GM21737 (cell line): Measurements from ENCODE around the gene RNF220.
"Not testable (repeated sequence)": the region's sequence is repeated elsewhere in the genome, so short reads cannot be mapped to it uniquely, and the experiment has no call there.

Source experiments
- ATAC-seq: cut with Tn5 transposase; IDR thresholded peaks from one replicate; pipeline ENCODE4 v1.9.1; 2021; ENCODE audit warnings: mild to moderate bottlenecking, moderate library complexity; ENCODE audit not compliant: unreplicated experiment

The RNF220 gene

DNA sequence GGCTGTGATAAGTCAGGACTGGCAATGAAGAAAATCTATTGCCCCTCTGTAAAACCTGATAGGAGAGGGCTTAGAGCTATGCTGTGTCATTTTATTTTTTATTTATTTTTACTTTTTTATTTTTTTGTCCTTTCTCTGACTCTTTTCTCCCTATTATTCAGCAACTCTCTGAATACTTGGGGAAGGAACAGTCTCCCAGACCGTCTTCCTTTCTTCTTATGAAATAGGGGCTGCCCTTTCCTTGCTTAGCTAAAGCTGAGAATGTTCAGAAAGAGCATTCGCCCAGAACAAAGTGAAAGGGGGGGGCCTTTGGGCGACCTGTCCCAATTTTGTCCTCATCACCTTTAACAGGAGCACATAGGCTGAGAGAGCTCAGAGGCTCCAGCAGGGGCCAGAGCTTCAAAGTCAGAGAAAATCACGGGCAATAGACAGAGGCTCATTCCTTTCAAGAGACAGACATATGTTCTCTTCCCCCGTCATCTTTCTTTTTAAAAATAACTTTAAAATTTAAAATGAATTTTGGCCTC, 80.9 kb downstream of the RNF220 start:
- ATAC-seq: no peak

DNA sequence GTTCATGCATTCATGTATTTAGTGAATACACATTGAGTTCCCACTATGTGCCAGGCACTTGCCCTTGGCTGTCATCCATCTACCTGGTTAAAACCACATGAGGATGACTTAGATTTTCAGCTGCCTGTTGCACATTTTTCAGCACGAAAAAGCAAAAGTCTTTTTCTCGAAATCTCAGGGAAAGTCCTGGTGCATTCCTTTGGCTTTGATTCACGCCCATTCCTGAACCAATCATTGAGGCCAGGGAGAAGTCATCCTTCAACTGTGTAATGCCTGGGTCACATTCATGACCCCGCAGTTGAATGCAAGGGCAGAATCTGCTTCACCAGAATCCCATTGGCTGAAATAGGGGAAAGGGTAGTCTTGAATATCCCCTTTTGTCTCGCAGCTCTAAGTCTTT, 84.4 kb downstream of the RNF220 start:
- no peak for ATAC-seq

DNA sequence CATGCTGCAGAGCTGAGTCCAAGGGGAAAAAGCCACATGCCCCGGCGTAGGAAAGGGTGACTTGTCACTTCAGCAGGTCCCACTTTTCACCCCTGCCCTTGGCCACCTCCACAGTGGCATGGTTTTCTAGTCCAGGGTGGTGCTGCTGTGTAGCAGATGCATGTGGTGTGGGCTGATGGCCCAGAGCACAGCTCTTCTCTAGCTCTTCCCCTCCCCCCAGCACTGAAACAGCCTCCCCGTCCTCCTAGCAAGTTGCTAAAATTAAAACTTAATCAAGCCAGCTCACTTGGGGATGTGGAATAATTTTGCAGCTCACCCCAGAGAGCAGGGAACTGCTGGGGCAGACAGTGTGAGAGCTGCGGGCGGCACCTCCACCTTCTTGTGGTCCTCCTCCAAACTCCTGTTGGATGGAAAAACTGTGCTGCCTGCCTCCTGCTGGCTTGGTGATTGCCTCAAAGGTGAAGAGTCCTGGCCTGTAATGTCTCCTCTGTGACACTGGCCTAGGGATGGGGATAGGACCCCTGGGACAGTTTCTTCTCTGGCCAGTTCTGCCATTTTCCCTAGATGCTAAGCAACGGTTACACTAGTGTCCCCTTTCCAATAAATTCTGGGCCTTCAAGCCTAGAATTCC, 91.6 kb downstream of the RNF220 start:
- no peak for ATAC-seq

DNA sequence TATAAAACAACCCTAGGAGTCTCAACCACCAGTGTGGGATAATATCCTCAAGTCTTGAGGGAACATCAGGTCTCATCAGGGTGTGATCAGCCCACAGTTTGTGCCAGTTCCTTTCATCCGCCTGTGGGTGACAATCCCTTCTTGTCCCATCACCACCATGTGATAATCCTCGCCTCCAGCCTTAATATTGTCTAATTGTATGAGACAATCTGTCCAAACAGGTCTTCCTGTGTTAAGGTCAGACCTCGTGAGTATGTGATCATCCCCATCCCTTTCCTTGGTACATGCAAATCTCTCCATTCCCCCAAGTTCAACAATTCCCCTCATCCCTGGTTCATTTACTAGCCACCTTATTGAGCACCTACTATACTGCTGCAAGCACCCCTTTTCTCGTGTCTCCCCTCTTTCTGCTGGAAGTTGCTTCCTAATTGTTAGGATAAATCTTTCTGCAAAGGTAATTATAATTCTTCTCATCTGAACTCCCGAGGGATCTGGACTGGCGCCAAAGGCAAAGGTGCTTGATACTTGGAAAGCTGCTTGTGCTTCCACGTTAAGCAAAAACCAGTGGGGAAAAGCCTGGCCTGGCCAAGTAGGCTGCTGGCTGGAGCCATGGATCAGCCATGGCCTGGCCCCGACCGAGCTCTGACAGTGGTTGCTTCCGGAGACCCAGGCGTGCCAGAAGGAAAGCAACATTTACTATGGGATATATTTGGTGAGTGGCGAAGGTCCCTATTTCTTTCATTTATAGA, 92.5 kb downstream of the RNF220 start:
- ATAC-seq: no peak

DNA sequence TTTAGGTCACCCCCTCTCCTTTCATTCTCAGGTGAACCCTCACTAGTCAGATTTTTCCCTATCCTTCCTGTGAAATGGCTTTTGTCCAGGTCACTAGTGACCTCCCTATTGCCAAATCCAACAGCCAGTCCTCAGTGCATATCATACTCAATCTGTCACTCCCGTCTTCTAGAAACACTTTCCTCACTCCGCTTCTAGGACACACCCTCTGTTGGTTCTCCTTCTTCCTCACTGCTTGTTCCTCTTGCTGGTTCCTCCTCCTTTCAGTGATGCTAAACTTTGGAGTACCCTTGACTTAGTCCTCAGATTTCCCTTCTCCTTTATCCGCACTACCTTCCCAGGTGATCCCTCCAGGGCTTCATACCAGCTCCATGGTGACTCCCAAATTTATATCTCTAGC, 94.3 kb downstream of the RNF220 start:
- ATAC-seq: no peak

DNA sequence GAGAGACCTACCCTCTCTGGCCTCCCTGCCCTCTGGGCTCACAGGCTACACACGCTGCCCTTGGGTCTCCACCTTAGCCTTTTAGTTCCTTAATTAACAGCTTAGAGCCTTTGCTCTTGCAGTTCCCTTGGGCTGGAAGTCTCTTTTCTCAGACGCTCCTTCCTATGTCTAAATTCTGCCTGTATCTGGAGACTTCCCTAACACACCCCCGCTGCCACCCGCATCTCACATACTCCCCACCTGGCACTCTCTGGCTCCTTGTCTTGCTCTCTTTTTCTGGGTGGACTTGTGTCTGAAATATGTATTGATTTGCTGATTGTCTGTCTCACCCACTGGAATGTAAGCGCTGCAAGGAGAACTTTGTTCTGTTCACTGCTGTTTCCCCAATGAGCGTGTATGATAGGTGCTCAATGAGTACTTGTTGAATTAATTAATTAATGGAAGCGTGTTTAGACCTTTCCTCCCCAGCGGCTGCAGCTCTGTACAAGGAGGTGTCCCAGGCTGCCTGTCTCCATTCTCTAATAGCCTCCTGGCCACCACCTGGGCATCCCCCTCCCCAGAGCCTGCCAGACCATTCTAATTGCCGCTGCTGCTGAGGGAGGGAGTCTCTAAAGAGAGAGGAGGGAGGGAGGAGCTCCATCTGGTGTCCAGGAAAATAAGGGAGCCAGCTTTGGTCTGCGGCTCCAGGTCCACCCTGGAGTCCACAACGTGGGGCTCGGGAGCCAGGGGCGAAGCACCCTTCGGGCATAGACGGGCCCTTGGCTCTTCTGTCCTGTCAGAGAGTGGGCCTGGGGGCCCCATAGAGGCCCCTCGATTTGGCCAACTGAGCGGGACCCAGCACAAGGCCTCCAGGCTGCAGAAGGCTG, 95.4 kb downstream of the RNF220 start:
- ATAC-seq: no peak

DNA sequence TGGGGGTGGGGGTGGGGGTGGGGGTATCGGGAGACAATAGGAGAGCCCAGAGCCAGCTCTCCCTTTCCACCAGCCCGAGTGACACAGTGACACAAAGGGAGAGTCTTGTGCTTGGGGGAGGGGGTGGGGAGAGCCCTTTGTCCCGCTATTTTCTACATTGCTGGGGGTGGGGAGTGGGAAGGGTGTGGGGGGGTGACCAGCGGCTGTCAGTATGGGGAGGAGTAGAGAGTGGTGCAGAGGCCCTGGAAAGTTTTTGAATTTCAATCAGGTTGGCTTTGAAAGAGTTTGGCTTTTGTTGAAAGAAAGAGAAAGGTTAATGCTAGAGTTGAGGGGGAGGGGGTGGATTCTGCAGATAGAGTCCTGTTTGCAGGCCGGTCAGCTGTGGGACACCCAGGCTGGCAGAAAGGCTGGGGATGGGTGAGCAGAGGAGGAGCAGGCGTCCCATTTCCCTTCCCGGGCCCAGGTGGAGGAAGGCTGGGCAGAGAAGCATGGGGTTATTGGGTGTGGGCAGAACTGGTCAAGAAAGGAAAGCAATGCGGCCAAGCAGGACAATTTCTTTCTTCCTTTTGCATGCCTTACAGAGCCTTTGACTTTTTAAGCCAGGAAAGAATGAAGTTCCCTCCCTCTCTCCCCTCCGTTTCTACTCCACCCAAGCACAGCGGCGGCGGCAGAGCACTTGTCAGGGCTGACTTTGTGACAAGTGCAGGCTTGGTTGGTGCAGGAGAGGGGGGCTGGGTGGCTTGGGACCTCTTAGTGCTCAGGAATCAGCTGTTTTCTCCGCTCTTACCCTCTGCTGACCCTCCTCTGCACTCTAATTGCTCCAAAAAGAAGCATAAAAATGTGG, 96.2 kb downstream of the RNF220 start:
- ATAC-seq: no peak

DNA sequence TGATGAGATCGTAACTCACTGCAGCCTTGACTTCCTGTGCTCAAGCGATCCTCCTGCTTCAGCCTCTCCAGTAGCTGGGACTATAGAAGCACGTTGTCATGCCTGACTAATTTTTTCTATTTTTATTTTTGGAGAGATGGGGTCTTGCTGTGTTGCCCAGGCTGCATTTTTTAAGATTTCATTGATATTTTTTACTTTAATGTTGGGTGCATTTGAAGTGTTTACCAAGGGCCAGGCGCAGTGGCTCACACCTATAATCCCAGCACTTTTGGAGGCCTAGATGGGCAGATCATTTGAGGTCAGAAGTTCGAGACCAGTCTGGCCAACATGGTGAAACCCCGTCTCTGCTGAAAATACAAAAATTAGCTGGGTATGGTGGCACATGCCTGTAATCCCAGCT, 97.8 kb downstream of the RNF220 start:
- ATAC-seq: not testable (repeated sequence)

DNA sequence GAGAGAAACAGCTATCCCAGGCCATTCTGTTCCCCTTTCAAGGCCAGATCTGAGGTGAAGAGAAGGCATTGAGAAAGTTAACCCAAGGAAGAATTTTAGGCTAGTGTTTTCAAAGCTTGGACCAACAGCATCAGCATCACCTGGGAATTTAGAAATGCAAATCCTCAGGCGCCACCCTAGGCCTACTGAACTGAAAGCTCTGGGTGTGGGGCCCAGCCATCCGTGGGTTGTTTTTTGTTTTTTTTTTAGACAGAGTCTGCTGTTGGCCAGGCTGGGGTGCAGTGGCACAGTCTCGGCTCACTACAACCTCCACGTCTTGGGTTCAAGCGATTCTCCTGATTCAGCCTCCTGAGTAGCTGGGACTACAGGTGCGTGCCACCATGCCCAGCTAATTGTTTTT, 98.6 kb downstream of the RNF220 start:
- no peak for ATAC-seq

DNA sequence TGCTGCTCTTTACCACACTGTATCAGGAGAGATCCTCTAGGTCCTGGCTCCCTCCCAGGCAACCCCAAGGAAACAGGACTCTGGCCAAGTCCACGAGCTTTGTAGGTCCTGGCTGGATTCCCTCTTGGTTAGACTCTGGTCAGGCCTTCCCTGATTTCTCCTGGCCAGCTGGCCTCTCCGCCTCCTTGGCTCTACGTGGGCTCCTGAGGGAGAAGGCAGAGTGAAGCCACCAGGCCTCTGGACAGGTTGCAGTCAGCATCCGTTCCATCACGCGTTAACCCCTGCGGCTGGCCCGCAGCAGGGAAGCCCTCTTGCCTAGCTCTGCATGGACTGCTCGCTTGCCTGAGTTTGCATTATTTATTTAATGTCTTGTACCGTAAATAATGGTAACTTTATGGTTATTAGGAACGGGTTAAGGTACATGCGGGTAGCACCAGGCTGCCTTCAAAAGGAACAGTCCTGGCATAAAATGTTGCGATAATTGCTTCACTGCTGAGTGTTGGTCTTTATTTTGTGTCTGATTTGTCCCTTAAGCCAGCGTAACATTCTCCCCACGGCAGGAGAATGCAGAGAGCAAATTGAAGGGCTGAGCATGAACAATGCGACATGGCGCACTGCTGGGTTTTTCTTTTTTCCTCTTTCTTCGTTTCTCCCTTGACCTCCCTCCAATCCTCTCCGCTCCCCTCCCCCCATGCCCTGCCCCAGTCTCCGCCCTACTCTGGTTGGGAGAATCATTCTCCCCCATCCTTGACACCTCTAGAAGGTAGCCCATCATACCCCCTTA, 100.3 kb downstream of the RNF220 start:
- ATAC-seq: no peak

DNA sequence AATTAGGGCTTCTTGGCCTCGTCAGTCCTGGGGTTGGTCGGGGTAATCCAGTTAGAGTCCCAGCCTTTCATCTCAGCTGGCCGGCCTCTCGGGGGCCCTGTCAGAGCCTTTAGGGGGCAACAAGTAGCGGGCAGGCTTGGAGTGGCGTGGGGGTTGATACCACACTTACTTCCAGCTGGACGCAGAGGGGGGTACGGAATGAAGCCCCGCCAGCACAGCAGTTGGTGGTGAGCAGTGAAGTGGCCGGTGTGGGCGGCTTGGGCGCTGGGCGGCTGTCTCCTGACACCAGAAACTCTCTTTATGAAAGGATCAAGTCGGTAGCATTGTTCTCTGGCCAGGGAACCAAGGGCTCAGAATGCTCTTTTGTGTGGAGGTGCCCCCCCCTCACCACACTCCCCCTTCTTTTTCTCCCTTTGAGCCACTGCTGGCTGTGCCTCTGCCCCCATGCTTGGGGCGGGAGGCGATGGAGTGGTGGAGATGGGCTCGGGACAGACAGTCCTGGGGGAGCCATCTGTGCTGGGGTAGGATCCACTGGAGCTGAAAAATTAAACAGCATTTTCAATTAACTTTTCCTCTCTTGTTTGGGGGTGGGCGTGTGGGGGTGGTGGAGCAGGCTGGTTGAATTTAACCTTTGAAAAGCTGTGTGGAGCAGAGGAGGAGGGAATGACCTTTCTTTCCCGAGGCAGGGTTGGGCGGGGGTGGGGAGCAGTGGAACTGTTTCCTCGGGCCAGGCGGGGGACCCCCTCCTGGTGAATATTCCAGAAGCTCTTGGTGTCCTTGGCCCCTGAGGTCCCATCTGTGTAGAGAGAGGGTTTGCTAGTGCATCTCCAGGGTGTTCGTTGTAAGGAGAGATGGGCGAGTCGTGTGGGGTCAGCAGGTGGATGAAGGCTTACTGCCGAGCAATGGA, 102.7 kb downstream of the RNF220 start:
- no peak for ATAC-seq

DNA sequence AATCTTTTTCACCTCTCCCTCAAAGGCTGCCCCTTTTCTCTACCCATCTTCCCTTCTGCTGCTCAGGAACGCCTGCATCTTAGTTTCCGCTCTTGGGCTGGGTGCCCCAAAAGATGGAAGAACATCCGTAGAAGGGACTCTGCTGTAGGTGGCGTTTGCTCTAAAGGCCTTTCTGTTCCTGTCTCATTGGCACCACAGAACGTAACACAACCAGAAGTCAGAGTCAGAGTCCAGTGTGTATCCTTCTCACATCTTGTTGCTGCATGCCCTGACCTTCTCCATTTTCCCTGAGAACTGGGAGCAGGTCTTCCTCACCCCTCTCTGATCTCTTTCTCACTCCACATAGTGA, 103.3 kb downstream of the RNF220 start:
- no peak for ATAC-seq

DNA sequence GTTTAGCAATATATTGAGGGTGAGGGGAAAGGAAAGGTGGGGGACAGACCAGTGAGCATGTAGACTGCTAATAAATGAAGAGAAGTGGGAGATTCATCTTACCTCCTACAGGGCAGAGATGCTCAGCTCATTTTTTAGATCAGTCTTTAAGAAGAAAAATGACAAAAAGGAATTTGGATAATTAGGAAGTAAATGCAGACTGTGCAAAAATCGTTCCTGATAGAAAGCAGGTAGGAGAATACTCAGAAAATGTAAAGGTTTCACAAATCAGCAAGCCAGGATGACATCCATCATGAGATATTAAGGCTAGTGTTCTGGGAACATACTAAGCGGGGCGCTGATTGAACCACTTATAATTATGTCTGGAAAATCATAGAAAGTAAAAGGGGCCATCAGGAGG, 106.3 kb downstream of the RNF220 start:
- ATAC-seq: no peak

DNA sequence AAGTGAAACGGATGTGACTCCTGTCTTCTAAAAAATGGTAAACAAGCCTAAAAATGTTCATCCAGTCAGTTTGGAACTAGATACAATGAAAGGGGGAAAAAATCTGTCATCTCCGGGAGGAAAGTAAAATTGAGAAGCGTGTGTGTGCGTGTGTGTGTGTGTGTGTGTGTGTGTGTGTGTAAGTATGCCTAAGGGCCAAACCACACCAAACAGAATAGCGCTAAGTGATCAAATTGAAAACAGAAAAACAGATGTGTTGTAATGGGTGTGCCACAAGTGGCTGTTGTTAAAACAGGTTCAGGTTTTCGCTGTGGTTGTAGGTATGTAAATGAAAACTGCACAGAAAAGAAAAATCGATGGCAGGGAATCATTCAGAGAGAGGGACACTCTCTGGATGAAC, 106.7 kb downstream of the RNF220 start:
- no peak for ATAC-seq

DNA sequence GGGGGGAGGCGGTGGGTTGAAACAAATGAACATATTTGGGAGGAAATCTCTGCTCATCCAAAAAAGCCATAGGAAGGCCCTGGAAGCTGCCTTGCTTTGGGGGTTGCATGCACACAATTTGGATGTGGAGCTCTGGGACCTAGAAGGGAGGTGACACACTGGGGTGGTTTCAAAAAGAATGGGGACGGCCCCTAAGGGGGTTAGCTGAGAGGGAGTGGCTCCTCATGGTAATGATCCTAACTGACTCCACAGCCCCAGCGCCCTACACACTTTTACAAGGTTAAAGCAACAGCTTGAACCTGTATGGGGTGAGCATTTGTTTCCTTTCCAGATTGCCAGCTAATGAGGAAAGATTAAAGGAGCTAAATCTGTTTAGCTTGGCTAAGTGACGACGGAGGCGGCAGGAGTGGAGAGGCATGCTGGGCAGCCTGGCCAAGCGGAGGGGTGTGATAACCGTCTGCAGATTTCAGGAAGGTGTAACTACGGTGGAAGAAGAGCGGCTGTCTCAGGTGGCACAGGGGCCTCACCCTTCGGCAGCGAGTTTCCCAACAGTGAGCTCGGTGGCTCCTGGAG, 107.3 kb downstream of the RNF220 start:
- ATAC-seq: no peak

DNA sequence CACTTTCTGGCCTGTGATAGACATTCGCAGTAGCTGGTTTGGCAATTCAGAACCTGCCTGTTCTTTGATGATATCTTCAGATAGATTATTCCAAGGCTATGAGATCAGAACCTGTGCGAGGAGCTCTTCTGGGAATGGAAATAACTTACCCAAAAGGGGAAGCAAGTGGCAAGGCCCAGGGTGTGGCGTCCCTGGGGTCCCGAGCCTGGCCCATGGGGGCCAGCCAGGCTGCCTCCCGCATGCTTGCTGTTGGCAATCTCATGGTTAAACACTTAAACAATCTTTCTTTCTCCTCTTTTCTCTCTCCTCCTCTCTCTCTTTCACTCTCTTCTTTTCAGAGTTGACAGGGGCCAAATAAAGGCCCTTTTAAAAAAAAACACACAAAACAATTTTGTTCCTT, 108.1 kb downstream of the RNF220 start:
- no peak for ATAC-seq

DNA sequence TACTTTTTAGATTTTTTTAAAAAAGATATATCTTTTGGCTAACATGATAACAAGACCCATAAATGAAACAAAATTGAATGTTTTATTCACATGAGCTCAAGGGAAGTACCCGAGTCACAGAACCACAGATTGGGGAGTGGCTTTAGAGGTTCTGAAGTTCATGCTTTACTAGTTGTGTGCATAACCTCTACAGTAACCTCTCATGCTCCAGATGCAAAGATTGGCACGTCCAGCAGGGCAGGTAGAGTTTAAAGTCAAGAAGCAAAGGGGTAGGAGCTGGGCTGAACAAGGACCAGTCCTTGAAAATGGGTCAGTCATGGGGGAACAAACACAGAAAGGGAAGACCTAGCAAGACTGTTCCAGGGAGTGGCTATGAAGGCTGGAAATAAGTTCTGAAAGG, 109.6 kb downstream of the RNF220 start:
- no peak for ATAC-seq

DNA sequence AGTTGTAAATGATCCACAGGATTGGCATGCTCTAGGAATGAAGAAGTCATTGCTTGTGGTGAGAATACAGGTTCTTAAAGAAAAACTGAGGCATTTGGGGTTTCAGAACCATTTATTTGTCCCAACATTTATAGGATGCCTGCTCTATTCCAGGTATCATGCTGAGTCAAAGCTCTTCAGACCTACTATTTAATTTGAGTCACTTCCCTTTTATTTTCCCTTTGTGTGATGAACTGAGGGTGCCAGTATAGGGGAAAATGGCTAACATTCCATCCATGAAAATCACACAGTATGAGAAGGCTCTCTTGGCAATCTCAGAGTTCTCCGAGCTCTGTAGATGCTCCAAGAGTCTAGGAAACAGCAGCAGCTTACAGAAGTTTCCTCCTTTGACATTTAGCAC, 110.4 kb downstream of the RNF220 start:
- ATAC-seq: no peak
